Ramos (cell line): ENCODE measurements around the gene ELOA.
"Not testable (repeated sequence)": the region's sequence is repeated elsewhere in the genome, so short reads cannot be mapped to it uniquely, and the experiment has no call there.

ENCODE experiments used
- in situ Hi-C: fragments of 300-500 bp; cut with MboI; formaldehyde crosslinking; loops from one replicate; pipeline ENCODE4 v1.14.3; 2022; ENCODE audit warnings: low sequenced_read_pairs; ENCODE audit not compliant: unreplicated experiment

ELOA gene

GRCh38 chr1:23733281-23733680 is 10.0 kb upstream of the ELOA start:
- in situ Hi-C loops, result not testable (repeated sequence)

DNA sequence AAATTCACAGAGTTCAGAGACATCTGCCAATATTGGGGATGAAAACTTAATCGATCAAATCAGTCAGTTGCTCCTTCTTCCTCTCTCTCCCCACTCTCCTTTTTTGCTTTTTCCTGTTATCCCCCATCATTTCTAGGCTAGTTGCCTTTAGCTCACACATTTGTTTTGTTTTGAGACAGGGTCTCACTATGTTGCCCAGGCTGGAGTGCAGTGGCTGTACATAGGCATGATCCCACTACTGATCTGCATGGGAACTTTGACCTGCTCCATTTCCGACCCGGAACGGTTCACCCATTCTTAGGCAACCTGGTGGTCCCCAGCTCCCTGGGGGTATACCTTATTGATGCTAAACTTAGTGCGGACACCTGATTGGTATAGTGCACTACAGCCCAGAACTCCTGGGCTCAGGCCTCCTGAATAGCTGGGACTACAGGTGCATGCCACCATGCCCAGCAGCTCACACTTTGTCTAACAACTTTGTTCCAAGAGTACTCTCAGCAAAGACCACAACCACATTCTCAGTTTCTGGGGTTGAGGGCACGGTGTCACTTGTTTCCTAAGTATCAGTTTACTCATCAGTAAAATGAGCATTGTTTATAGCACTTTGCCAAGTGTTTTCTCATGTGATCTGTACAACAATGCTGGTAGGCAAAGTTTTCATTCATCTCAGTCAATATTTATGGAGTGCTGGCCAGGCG is 6.7 kb upstream of the ELOA start:
- in situ Hi-C loops, result no loop called here

- in situ Hi-C loops, result no loop called here
Measured at GRCh38 chr1:23741609-23742008, 1.7 kb upstream of the ELOA start.

GRCh38 chr1:23742670-23743286 is 493 bp upstream of the ELOA start:
- in situ Hi-C loops, result no loop called here

- in situ Hi-C loops, result no loop called here
Measured at GRCh38 chr1:23745515-23745914, 2.2 kb downstream of the ELOA start.

- in situ Hi-C loops, result no loop called here
Measured at GRCh38 chr1:23748016-23748415, 4.7 kb downstream of the ELOA start.

DNA sequence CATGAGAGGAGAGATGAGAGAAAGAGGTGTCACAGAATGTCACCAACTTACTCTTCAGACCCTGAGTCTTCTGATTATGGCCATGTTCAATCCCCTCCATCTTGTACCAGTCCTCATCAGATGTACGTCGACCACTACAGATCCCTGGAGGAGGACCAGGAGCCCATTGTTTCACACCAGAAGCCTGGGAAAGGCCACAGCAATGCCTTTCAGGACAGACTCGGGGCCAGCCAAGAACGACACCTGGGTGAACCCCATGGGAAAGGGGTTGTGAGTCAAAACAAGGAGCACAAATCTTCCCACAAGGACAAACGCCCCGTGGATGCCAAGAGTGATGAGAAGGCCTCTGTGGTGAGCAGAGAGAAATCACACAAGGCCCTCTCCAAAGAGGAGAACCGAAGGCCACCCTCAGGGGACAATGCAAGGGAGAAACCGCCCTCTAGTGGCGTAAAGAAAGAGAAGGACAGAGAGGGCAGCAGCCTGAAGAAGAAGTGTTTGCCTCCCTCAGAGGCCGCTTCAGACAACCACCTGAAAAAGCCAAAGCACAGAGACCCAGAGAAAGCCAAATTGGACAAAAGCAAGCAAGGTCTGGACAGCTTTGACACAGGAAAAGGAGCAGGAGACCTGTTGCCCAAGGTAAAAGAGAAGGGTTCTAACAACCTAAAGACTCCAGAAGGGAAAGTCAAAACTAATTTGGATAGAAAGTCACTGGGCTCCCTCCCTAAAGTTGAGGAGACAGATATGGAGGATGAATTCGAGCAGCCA is 8.0 kb downstream of the ELOA start:
- in situ Hi-C loops, result loop anchor here (10.0 kb wide), 1 partner anchor 206 kb away; no protein-coding TSS in a partner anchor

DNA sequence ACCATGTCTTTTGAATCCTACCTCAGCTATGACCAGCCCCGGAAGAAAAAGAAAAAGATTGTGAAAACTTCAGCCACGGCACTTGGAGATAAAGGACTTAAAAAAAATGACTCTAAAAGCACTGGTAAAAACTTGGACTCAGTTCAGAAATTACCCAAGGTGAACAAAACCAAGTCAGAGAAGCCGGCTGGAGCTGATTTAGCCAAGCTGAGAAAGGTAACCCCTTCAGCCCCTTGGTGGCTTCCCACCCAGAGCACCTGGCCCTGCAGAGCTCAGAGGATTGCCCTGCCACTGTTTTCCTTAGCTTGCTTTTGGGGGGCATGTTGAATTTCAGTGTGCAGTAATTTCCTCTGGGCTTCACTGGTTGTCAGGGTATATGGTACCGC is 8.5 kb downstream of the ELOA start:
- in situ Hi-C loops, result loop anchor here (10.0 kb wide), 1 partner anchor 207 kb away; no protein-coding TSS in a partner anchor

GRCh38 chr1:23752909-23753308 is 9.6 kb downstream of the ELOA start:
- in situ Hi-C loops, result loop anchor here (10.0 kb wide), 1 partner anchor 208 kb away; no protein-coding TSS in a partner anchor

GRCh38 chr1:23756676-23757075 is 13.4 kb downstream of the ELOA start:
- in situ Hi-C loops, result loop anchor here (10.0 kb wide), 1 partner anchor 212 kb away; no protein-coding TSS in a partner anchor

GRCh38 chr1:23757812-23758211 is 14.5 kb downstream of the ELOA start:
- in situ Hi-C loops, result loop anchor here (10.0 kb wide), 1 partner anchor 213 kb away; no protein-coding TSS in a partner anchor

DNA sequence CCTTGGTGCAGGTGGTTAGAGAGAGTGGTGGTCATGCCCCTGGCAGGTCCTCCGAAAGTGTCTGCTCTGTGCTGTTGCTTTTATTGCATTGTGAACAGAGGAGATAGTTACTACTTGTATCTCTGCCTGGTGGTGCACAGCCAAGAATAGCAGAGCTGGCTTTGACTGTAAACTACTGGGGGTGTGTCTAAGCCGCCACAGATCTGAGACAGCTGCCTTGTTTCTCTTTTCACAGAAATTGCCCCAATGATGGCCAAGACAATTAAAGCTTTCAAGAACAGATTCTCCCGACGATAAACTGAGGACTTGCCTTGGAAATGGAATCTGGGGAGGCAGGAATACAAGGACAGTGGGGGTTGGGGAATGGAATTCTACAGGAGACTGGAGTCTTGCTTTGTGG is 16.0 kb downstream of the ELOA start:
- in situ Hi-C loops, result loop anchor here (10.0 kb wide), 1 partner anchor 214 kb away; no protein-coding TSS in a partner anchor

- in situ Hi-C loops, result no loop called here
Measured at GRCh38 chr1:23763041-23763577, 19.8 kb downstream of the ELOA start.

GRCh38 chr1:23768733-23769132 is 25.5 kb downstream of the ELOA start:
- in situ Hi-C loops, result no loop called here

DNA sequence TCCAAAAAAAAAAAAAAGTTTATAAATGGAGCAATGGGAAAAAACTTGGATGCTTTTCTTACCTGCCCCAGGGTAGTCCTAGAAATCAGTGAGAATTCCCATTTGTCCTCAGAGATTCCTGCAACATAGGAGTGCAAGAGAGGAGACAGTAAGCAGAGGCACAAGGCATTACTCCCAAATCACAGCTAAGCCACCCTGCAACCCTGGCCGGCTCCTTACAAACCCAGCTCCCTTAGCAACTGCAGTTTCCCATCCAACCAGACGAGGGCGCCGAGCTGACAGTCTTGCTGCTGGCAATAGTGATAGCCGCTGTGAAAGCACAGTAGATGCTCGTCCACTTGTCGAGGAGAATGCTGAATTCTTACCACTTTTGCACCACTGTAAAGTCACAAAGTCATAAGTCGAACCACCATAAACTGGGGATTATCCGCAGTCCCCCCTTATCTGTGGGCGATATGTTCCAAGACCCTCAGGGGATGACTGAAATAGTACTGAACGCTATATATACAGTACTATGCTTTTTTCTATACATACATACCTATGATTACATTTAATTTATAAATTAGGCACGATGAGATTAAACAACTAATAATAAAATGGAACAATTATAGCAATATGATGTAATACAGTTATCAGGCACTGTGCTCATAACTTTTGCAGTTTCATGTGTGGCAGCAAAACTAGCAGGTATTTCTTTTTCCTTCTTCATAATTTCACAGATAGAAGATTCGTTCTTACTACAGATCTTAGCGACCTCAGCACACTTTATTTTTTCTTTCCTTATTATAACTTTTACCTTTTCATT is 29.0 kb downstream of the ELOA start:
- in situ Hi-C loops, result no loop called here

DNA sequence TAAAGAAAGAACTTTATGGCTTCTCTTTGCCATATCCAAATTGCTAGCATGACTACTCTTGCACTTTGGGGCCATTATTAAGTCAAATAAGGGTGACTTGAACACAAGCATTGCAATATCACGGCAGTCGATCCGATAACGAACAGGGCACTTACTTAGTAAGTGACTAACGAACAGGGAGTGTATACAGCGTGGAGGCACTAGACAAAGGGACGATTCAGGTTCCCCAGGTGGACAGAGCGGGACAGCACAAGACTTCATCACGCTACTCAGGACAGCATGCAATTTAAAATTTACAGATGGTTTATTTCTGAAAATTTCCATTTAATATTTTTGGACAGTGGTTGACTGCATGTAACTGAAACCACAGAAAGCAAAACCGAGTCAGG is 29.6 kb downstream of the ELOA start:
- in situ Hi-C loops, result no loop called here

- in situ Hi-C loops, result no loop called here
Measured at GRCh38 chr1:23774174-23774880, 31.1 kb downstream of the ELOA start.

DNA sequence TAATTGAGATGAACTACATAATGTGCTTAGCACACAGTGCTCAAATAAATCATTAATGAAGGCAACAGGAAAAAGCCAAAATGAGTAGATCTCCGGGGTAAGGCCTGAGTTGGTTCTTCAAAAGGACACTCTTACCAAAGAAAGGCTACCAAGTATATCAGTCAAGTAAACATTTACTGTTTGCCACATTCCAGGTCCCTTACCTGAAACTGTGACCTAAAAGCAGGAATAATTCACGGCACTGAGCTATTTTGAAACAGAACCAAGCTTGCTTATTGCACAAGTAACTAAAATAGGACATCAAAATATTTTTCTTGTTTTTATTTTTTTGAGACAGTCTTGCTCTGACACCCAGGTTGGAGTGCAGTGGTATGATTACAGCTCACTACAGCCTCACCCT is 32.9 kb downstream of the ELOA start:
- in situ Hi-C loops, result no loop called here
